GM23338 (cell line): ENCODE measurements around the gene WWP2. TPM values are rescaled to one million over a fixed set of nuclear protein-coding genes. Genes with fewer than 3 reads are reported as not detected.

ENCODE experiments used
- ATAC-seq: fragments of 200-7000 bp; cut with Tn5 transposase; 3 replicates; pipeline ENCODE4 v1.9.1; 2020
- DNase-seq: peaks from one replicate; pipeline ENCODE4 v3.0.0-alpha.2; 2015; ENCODE audit warnings: low spot score
- H2AFZ ChIP-seq: fragments of 200-600 bp; sonication (generic); 2 replicates; pipeline ENCODE4 v1.8.0; 2016; ENCODE audit warnings: antibody characterized with exemption, mild to moderate bottlenecking, moderate library complexity
- H3F3A ChIP-seq: fragments of 200-600 bp; sonication (generic); replicated peaks from 2 replicates; pipeline ENCODE4 v1.8.0; 2017; ENCODE audit warnings: antibody characterized with exemption, mixed run types, low read depth
- H3K27ac ChIP-seq: fragments of 200-600 bp; sonication (generic); 2 replicates; pipeline ENCODE4 v1.6.1; 2016; ENCODE audit warnings: low read depth
- H3K27me3 ChIP-seq: fragments of 200-600 bp; sonication (generic); 2 replicates; pipeline ENCODE4 v1.8.0; 2016; ENCODE audit warnings: mild to moderate bottlenecking, mixed run types, moderate library complexity; ENCODE audit not compliant: insufficient read depth
- H3K36me3 ChIP-seq: fragments of 200-600 bp; sonication (generic); 2 replicates; pipeline ENCODE4 v1.8.0; 2016; ENCODE audit warnings: mild to moderate bottlenecking; ENCODE audit not compliant: insufficient read depth
- H3K4me1 ChIP-seq: fragments of 200-600 bp; sonication (generic); 2 replicates; pipeline ENCODE4 v1.8.0; 2016; ENCODE audit warnings: mild to moderate bottlenecking, moderate library complexity; ENCODE audit not compliant: insufficient read depth
- H3K4me2 ChIP-seq: fragments of 200-600 bp; sonication (generic); 2 replicates; pipeline ENCODE4 v1.7.1; 2017; ENCODE audit warnings: mixed run types
- H3K4me3 ChIP-seq: fragments of 200-600 bp; sonication (generic); 2 replicates; pipeline ENCODE4 v1.6.1; 2016; ENCODE audit warnings: mixed run types
- H3K79me2 ChIP-seq: fragments of 200-600 bp; sonication (generic); replicated peaks from 2 replicates; pipeline ENCODE4 v1.8.0; 2017; ENCODE audit warnings: mild to moderate bottlenecking; ENCODE audit not compliant: insufficient read depth
- H3K9me2 ChIP-seq: fragments of 200-600 bp; sonication (generic); 2 replicates; pipeline ENCODE4 v1.8.0; 2017; ENCODE audit not compliant: insufficient read depth
- H4K20me1 ChIP-seq: fragments of 200-600 bp; sonication (generic); replicated peaks from 2 replicates; pipeline ENCODE4 v1.8.0; 2017; ENCODE audit warnings: mild to moderate bottlenecking; ENCODE audit not compliant: insufficient read depth
- H3K27ac Mint-ChIP-seq: 2 replicates; pipeline ENCODE4 v1.8.0; 2020; ENCODE audit warnings: inconsistent platforms, mild to moderate bottlenecking, moderate library complexity, mixed read lengths
- H3K27me3 Mint-ChIP-seq: 3 replicates; pipeline ENCODE4 v1.8.0; 2022; ENCODE audit warnings: low read depth, mild to moderate bottlenecking, moderate library complexity, mixed read lengths, inconsistent platforms; ENCODE audit not compliant: insufficient read depth, poor library complexity
- H3K36me3 Mint-ChIP-seq: 3 replicates; pipeline ENCODE4 v1.8.0; 2021; ENCODE audit warnings: low read depth, mild to moderate bottlenecking, inconsistent platforms, moderate library complexity, mixed read lengths
- H3K4me1 Mint-ChIP-seq: 3 replicates; pipeline ENCODE4 v1.8.0; 2020; ENCODE audit warnings: mild to moderate bottlenecking, inconsistent platforms, mixed read lengths
- H3K4me3 Mint-ChIP-seq: 3 replicates; pipeline ENCODE4 v1.8.0; 2021; ENCODE audit warnings: moderate library complexity, mild to moderate bottlenecking, inconsistent platforms, mixed read lengths
- H3K9me3 Mint-ChIP-seq: 3 replicates; pipeline ENCODE4 v1.8.0; 2020; ENCODE audit warnings: moderate library complexity, mild to moderate bottlenecking, inconsistent platforms, mixed read lengths
- CREB1 ChIP-seq: fragments of 250-450 bp; sonication (Bioruptor Pico); IDR thresholded peaks from 2 replicates; pipeline ENCODE4 v1.5.0; 2020; ENCODE audit warnings: low read depth, mild to moderate bottlenecking, moderate library complexity
- CTCF ChIP-seq, 2 experiments: fragments of 200-600 bp in 1 of 2; sonication (generic) in 1 of 2; conservative IDR thresholded peaks; 2 replicates each; pipeline versions ENCODE4 v1.5.1 to v1.6.1; 2016 to 2017; ENCODE audit warnings: antibody characterized with exemption in 2 of 2, low read depth in 2 of 2, mild to moderate bottlenecking in 2 of 2, moderate library complexity in 1 of 2
- EZH2 ChIP-seq: fragments of 200-600 bp; sonication (generic); IDR thresholded peaks from one replicate; pipeline ENCODE4 v1.8.0; 2017; ENCODE audit warnings: antibody characterized with exemption, mild to moderate bottlenecking, low read depth; ENCODE audit not compliant: unreplicated experiment
- JUNB ChIP-seq: IDR thresholded peaks from one replicate; pipeline ENCODE4 v1.6.1; 2016; ENCODE audit warnings: antibody characterized with exemption; ENCODE audit not compliant: unreplicated experiment
- NANOG ChIP-seq: IDR thresholded peaks from 2 replicates; pipeline ENCODE4 v1.6.1; 2016; ENCODE audit warnings: antibody characterized with exemption, borderline replicate concordance
- ZNF331 ChIP-seq: fragments of 250-450 bp; sonication (Bioruptor Pico); IDR thresholded peaks from 2 replicates; pipeline ENCODE4 v1.5.0; 2020; ENCODE audit warnings: low read depth, mild to moderate bottlenecking, moderate library complexity
- ZNF462 ChIP-seq: fragments of 250-450 bp; sonication (Bioruptor Pico); IDR thresholded peaks from 2 replicates; pipeline ENCODE4 v1.5.0; 2020; ENCODE audit warnings: mild to moderate bottlenecking, moderate library complexity
- polyA plus RNA-seq: library from polyadenylated mRNA; unstranded; fragments of >200 nt; fragmentation: Nextera tagmentation; extraction: Ambion mirVana; gene quantifications from 2 replicates; pipeline ENCODE4 v1.2.1, GENCODE V29; 2016
- total RNA-seq: library from RNA; depleted of rRNA; stranded (reverse); fragments of >200 nt; shearing (Covaris generic); gene quantifications from 2 replicates; pipeline ENCODE4 v1.2.3, GENCODE V29; 2014

Gene WWP2
- total and polyA plus RNA-seq, 2 experiments from 2014 or later, result 12.3 to 35.5 TPM

- no peaks in the 10 kb centered on the region for H3K79me2 ChIP-seq
- no peak for DNase-seq
- Mint-ChIP-seq H3K36me3 (peaks cover 17% of the 10 kb centered on the region), H3K4me1 (peaks cover 8% of the 10 kb centered on the region; the same call in 2 of the 3 replicates), H3K27me3 (peaks cover 1% of the 10 kb centered on the region), H3K9me3 (no peaks in the 10 kb centered on the region), H3K27ac (no peak overlapping the region), H3K4me3 (no peak overlapping the region)
- H3K36me3 ChIP-seq, result no peaks in the 10 kb centered on the region
- H3K27ac ChIP-seq, result no peak overlapping the region
- no peak overlapping the region for H2AFZ ChIP-seq
- 0 out of 2 replicates have a peak, but pooled peaks cover 3% of the 10 kb centered on the region for H3K9me2 ChIP-seq
- H3F3A ChIP-seq, result peaks cover 5% of the 10 kb centered on the region; the same call in 1 of the 2 replicates
- no peaks in the 10 kb centered on the region; the same call in 1 of the 2 replicates for H4K20me1 ChIP-seq
- peaks cover 4% of the 10 kb centered on the region; the same call in 1 of the 2 replicates for H3K4me1 ChIP-seq
- H3K4me2 ChIP-seq, result no peak overlapping the region
- no peak overlapping the region for H3K4me3 ChIP-seq
- no peaks in the 10 kb centered on the region for H3K27me3 ChIP-seq
- no peak for ATAC-seq
- no peak for TF ChIP-seq ZNF331 (CRISPR knock-in tag)
- TF ChIP-seq EZH2, result no peak
- no peak for TF ChIP-seq ZNF462 (CRISPR knock-in tag)
- no peak for TF ChIP-seq JUNB
- no peak for TF ChIP-seq CREB1 (CRISPR knock-in tag)
- no peak for TF ChIP-seq CTCF (conservative IDR thresholded peaks at IDR 0.05; ENCODE audit: low read depth in 2 of 2)
- TF ChIP-seq NANOG, result no peak
These were observed 130.2 kb downstream of the WWP2 start for GRCh38 chr16:69892378-69892777.
